ENCODE data around the gene KCNQ1OT1. TPM values are rescaled to one million over a fixed set of nuclear protein-coding genes. Genes with fewer than 3 reads are reported as not detected.
A peak's percentile ranks its signal among the peaks of the same experiment; 100 is the strongest.

KCNQ1OT1 gene
- total RNA-seq, 1 donor from 2014 or later, result 7.0 TPM

GRCh38 chr11:2711161-2711560 is 11.4 kb upstream of the KCNQ1OT1 start:
- no peak for TF ChIP-seq CTCF (conservative IDR thresholded peaks at IDR 0.05)
- peaks cover 13% of the 10 kb centered on the region for H3K4me1 Mint-ChIP-seq (ENCODE audit: unreplicated experiment)
- no peak overlapping the region for H3K4me3 Mint-ChIP-seq

GRCh38 chr11:2709429-2709828 is 9.6 kb upstream of the KCNQ1OT1 start:
- no peaks in the 10 kb centered on the region for H3K27me3 Mint-ChIP-seq
- H3K27ac Mint-ChIP-seq, result peak overlapping the region; percentile 10

More at GRCh38 chr11:2711161-2711560, 11.4 kb upstream of the KCNQ1OT1 start:
- Mint-ChIP-seq H3K36me3 (no peaks in the 10 kb centered on the region), H3K27ac (no peak overlapping the region), H3K27me3 (no peaks in the 10 kb centered on the region), H3K9me3 (peaks cover 5% of the 10 kb centered on the region)
- DNase-seq (ENCODE audit: extremely low spot score, unreplicated experiment), result no peak

GRCh38 chr11:2708757-2709281 is 9.0 kb upstream of the KCNQ1OT1 start:
- no peak overlapping the region for H3K27ac Mint-ChIP-seq
- no peak for DNase-seq (ENCODE audit: extremely low spot score, unreplicated experiment)
- peaks cover 5% of the 10 kb centered on the region for H3K36me3 Mint-ChIP-seq
- H3K4me3 Mint-ChIP-seq, result no peak overlapping the region
- peaks cover 5% of the 10 kb centered on the region for H3K9me3 Mint-ChIP-seq
- H3K27me3 Mint-ChIP-seq, result no peaks in the 10 kb centered on the region
- peaks cover 22% of the 10 kb centered on the region for H3K4me1 Mint-ChIP-seq (ENCODE audit: unreplicated experiment)
- TF ChIP-seq CTCF (conservative IDR thresholded peaks at IDR 0.05), result no peak

More at GRCh38 chr11:2709429-2709828, 9.6 kb upstream of the KCNQ1OT1 start:
- Mint-ChIP-seq H3K4me3 (no peak overlapping the region), H3K9me3 (peaks cover 5% of the 10 kb centered on the region), H3K36me3 (peaks cover 5% of the 10 kb centered on the region), H3K4me1 (ENCODE audit: unreplicated experiment) (peaks cover 17% of the 10 kb centered on the region)
- no peak for TF ChIP-seq CTCF (conservative IDR thresholded peaks at IDR 0.05)
- DNase-seq (ENCODE audit: extremely low spot score, unreplicated experiment), result no peak

DNA sequence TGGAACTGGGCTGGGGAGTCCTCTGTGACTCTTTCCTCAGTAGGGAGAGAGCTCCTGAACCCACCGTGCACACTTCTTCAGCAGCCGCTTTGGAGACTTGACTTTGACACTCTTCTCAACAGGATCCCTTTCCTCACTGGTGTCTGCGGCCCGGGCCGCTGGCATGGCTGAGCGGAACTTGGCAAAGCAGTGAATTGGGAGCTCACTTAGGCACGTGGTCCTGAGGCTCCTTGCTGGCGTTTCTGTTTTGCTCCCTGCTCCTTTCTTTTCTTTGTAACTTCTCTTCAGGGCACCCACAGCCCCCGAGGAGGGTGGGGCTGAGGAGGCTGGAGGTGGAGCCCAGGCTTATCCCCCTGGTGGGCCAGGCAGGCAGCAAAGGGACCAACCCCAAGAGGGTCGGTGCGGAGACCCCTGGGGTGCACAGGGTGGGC is 8.4 kb upstream of the KCNQ1OT1 start:
- TF ChIP-seq CTCF (conservative IDR thresholded peaks at IDR 0.05), result no peak
- H3K27me3 Mint-ChIP-seq, result no peaks in the 10 kb centered on the region
- H3K9me3 Mint-ChIP-seq, result peaks cover 5% of the 10 kb centered on the region
- H3K4me3 Mint-ChIP-seq, result no peak overlapping the region
- no peak overlapping the region for H3K27ac Mint-ChIP-seq
- H3K4me1 Mint-ChIP-seq (ENCODE audit: unreplicated experiment), result peaks cover 22% of the 10 kb centered on the region
- no peak for DNase-seq (ENCODE audit: extremely low spot score, unreplicated experiment)
- H3K36me3 Mint-ChIP-seq, result peaks cover 5% of the 10 kb centered on the region

DNA sequence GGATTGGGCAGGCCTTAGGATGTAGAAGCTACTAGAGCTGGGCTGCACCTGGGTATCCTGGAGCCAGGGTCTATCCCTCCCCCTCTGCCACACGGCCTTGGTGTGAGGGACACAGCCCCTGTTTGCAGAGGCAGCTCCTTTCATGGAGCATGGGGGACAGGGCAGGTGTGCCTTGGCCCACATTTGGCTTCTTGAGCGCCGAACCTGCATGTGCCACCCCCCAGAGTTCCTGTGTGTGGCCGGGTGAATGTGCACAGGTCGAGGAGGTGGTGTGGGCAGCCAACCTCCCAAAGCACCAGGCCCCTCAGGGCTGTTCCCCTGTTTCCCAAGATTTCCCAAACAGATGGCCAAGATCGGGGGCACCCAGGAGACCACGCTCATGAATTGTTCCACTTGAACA is 7.9 kb upstream of the KCNQ1OT1 start:
- H3K4me3 Mint-ChIP-seq, result no peak overlapping the region
- no peak for DNase-seq (ENCODE audit: extremely low spot score, unreplicated experiment)
- H3K36me3 Mint-ChIP-seq, result peaks cover 5% of the 10 kb centered on the region
- H3K27ac Mint-ChIP-seq, result no peak overlapping the region
- TF ChIP-seq CTCF (conservative IDR thresholded peaks at IDR 0.05), result no peak
- peaks cover 5% of the 10 kb centered on the region for H3K9me3 Mint-ChIP-seq
- no peaks in the 10 kb centered on the region for H3K27me3 Mint-ChIP-seq
- H3K4me1 Mint-ChIP-seq (ENCODE audit: unreplicated experiment), result peaks cover 21% of the 10 kb centered on the region

DNA sequence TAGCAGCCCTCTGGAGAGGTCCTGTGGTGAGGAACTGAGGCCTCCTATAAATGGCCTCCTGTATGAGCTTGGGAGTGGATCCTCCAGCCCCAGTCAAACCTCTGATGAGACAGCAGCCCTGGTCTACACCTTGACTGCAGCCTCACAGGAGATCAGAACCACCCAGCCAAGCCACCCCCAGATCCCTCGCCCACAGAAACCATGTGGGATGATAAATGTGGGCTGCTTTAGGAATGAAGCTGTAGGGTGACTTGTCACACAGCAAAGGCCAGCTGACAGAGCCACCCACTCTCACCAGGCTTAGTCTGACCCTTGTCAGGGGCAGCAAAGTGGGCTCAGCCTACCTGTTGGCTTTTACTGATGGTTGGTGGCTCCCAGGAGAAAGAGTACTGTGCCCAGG is 6.5 kb upstream of the KCNQ1OT1 start:
- Mint-ChIP-seq H3K4me3 (no peak overlapping the region), H3K9me3 (peaks cover 5% of the 10 kb centered on the region), H3K36me3 (peaks cover 5% of the 10 kb centered on the region), H3K27me3 (no peaks in the 10 kb centered on the region), H3K4me1 (ENCODE audit: unreplicated experiment) (peaks cover 33% of the 10 kb centered on the region), H3K27ac (no peak overlapping the region)
- TF ChIP-seq CTCF (conservative IDR thresholded peaks at IDR 0.05), result no peak
- DNase-seq (ENCODE audit: extremely low spot score, unreplicated experiment), result no peak

Measured in type B pancreatic cell (in vitro differentiated cells).